ENCODE data around the gene CHST11. TPM values are rescaled to one million over a fixed set of nuclear protein-coding genes. Genes with fewer than 3 reads are reported as not detected.

Gene CHST11
- total and polyA plus RNA-seq, 10 of the 15 experiments (the other 5 are each of a cell fraction or from before 2014, with no cell fraction given), result 1.9 to 38.1 (median 17.2) TPM

DNA sequence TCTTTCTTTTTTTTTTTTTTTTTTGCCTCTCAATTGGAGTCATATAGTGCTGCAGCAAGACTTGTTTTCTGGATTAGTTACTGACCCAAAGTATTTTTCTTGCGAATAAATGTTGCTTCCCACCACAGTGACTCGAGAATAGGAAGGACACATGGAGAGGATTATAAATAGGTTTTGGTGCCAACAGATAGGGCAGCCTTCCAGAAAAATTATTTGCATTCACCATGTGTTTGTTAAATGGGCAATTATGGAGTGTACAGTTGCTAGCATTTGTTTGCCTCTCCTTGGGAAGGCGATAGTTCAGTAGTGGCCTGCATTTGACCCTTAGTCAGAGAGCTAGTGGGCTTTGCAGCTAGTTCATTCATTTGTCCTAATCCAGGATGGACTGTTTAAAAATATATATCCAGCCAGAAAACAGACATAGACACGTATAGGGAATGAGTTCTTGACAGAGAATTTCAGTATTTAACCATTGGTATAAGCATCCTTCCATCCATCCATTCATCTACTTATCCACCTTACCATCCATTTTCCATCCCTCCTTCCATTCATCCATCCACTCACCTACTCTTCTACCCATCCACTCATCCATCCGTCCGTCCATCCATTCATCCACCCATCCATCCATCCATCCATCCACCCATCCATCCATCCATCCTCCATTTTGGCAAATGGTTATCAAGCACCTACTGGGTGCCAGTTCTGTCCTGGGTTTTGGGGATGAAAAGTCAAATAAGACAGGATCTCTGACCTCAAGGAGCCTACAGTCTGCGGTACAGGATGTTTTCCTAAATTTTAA lies 67.5 kb downstream of the CHST11 start:
- BruUV-seq (replicated peaks), result no TSS peak
- no peak for DNase-seq (ENCODE audit: low read depth, low spot score)

More for the DNA sequence above, 67.5 kb downstream of the CHST11 start:
- Histone ChIP-seq H3K4me3 (no peak overlapping the region), H3K4me2 (ENCODE audit: control insufficient read depth, insufficient read depth) (peak overlapping the region; percentile 23; the same call in 1 of the 2 replicates), H3K9ac (ENCODE audit: control insufficient read depth, insufficient read depth, low read length) (peak overlapping the region; percentile 13; the same call in 1 of the 2 replicates), H2AFZ (ENCODE audit: control insufficient read depth, low read depth, low read length) (no peak overlapping the region), H3K27ac (ENCODE audit: control insufficient read depth, insufficient read depth) (peak overlapping the region; percentile 82), H3K79me2 (ENCODE audit: control insufficient read depth, insufficient read depth, low read length) (peaks cover 72% of the 10 kb centered on the region), H3K27me3 (replicated peaks in 1 of 2; ENCODE audit: control insufficient read depth in 2 of 2, insufficient read depth in 2 of 2, low read length in 1 of 2) (no peaks in the 10 kb centered on the region), H3K9me3 (replicated peaks; ENCODE audit: control insufficient read depth, insufficient read depth, low read length) (peaks cover 12% of the 10 kb centered on the region), H4K20me1 (ENCODE audit: control insufficient read depth, insufficient read depth) (no peaks in the 10 kb centered on the region; the same call in 1 of the 2 replicates), H3K4me1 (ENCODE audit: control insufficient read depth, insufficient read depth, low read length) (peaks cover 46% of the 10 kb centered on the region), H3K36me3 (ENCODE audit: control insufficient read depth in 2 of 2, insufficient read depth in 2 of 2, low read length in 1 of 2) (peaks cover 0 to 4% of the 10 kb centered on the region in 2 experiments; a peak in 2 of 4 replicates)
- ChIA-PET POLR2A (interaction anchor here (1.0 to 2.0 kb wide), 5 partner anchors 19 to 58 kb away, joined by 3 to 8 read pairs (median 3); no protein-coding TSS in a partner anchor), RAD21 (ENCODE audit: unreplicated experiment) (interaction anchor here (0.6 to 1.4 kb wide), 8 partner anchors 11 to 64 kb away, joined by 3 to 6 read pairs (median 4); no protein-coding TSS in a partner anchor), SMC1A (ENCODE audit: uncharacterized antibody, unreplicated experiment) (interaction anchor here (0.9 to 4.3 kb wide), 11 partner anchors 11 to 142 kb away, joined by 3 to 18 read pairs (median 5); no protein-coding TSS in a partner anchor), CTCF (interaction anchor here (0.5 to 1.5 kb wide), 4 partner anchors 16 to 528 kb away, joined by 3 to 5 read pairs (median 4); no protein-coding TSS in a partner anchor)
- ATAC-seq (no peak), FAIRE-seq (no peak)
- intact Hi-C loops (cut with micrococcal nuclease; ENCODE audit: unreplicated experiment), result loop anchor here (5.0 kb wide), 1 partner anchor 48 kb away; no protein-coding TSS in a partner anchor
- TF ChIP-seq TCF7 (IDR thresholded peaks at IDR 0.05; ENCODE audit: borderline replicate concordance), result no peak
- no peak for TF ChIP-seq SP1 (IDR thresholded peaks at IDR 0.05; ENCODE audit: low read depth, low read length)
- no peak for TF ChIP-seq KAT2A (conservative IDR thresholded peaks at IDR 0.05; ENCODE audit: control insufficient read depth, low read depth, low read length)
- TF ChIP-seq ATF2 (IDR thresholded peaks at IDR 0.05; ENCODE audit: low read length), result no peak
- no peak for TF ChIP-seq FOS (IDR thresholded peaks at IDR 0.05; ENCODE audit: borderline replicate concordance, extremely low read depth, insufficient read length)
- no peak for TF ChIP-seq EGR1 (IDR thresholded peaks at IDR 0.05; ENCODE audit: borderline replicate concordance in 1 of 2, low read depth in 2 of 2, low read length in 2 of 2)
- in situ Hi-C loops (cut with MboI), result no loop called here
- WGBS (ENCODE audit: insufficient coverage, insufficient replicate concordance, low lambda C conversion rate, missing lambda C conversion rate), result 88% methylated on average over 7 of the region's 7 CpGs
